Astrocyte (in vitro differentiated cells and primary cell): ENCODE results near the gene ATCAY. TPM values are rescaled to one million over a fixed set of nuclear protein-coding genes. Genes with fewer than 3 reads are reported as not detected.

ENCODE experiments used
- DNase-seq: peaks from one replicate; pipeline ENCODE4 v3.0.0-alpha.2; 2010; ENCODE audit warnings: low read depth
- FAIRE-seq: peaks from 2 replicates; lab custom pipeline; 2011; peaks lifted over from hg19 to GRCh38; lab: Jason Lieb, UNC
- H2AFZ ChIP-seq: 2 replicates; pipeline ENCODE4 v1.6.0; 2012; ENCODE audit warnings: low read depth, low read length, inconsistent platforms
- H3K27ac ChIP-seq: 2 replicates; pipeline ENCODE4 v1.5.1; 2011; ENCODE audit warnings: low read depth, low read length, inconsistent platforms
- H3K27me3 ChIP-seq: 2 replicates; pipeline ENCODE4 v1.6.0; 2011; ENCODE audit warnings: low read length, inconsistent platforms; ENCODE audit not compliant: insufficient read depth
- H3K36me3 ChIP-seq: 2 replicates; pipeline ENCODE4 v1.5.1; 2011; ENCODE audit warnings: low read length, inconsistent platforms; ENCODE audit not compliant: insufficient read depth
- H3K4me1 ChIP-seq: 2 replicates; pipeline ENCODE4 v1.5.1; 2011; ENCODE audit warnings: low read length, inconsistent platforms; ENCODE audit not compliant: insufficient read depth
- H3K4me2 ChIP-seq: 2 replicates; pipeline ENCODE4 v1.6.0; 2012; ENCODE audit warnings: low read length, inconsistent platforms
- H3K4me3 ChIP-seq: 2 replicates; pipeline ENCODE4 v1.5.1; 2011; ENCODE audit warnings: low read depth, mild to moderate bottlenecking, low read length, inconsistent platforms; ENCODE audit not compliant: insufficient read depth
- H3K79me2 ChIP-seq: 2 replicates; pipeline ENCODE4 v1.6.0; 2012; ENCODE audit warnings: mild to moderate bottlenecking, low read length, inconsistent platforms; ENCODE audit not compliant: insufficient read depth
- H3K9ac ChIP-seq: 2 replicates; pipeline ENCODE4 v1.6.0; 2012; ENCODE audit warnings: mild to moderate bottlenecking, low read length, inconsistent platforms
- H3K9me3 ChIP-seq: 2 replicates; pipeline ENCODE4 v1.5.1; 2012; ENCODE audit warnings: low read depth, mild to moderate bottlenecking, low read length, inconsistent platforms; ENCODE audit not compliant: insufficient read depth
- H4K20me1 ChIP-seq: 2 replicates; pipeline ENCODE4 v1.6.0; 2012; ENCODE audit warnings: low read length, inconsistent platforms; ENCODE audit not compliant: insufficient read depth
- H3K27ac Mint-ChIP-seq: one replicate; pipeline ENCODE4 v1.8.0; 2021; ENCODE audit warnings: mild to moderate bottlenecking, mixed read lengths; ENCODE audit not compliant: unreplicated experiment
- H3K27me3 Mint-ChIP-seq: one replicate; pipeline ENCODE4 v1.8.0; 2021; ENCODE audit warnings: low read depth, mixed read lengths; ENCODE audit not compliant: unreplicated experiment
- H3K36me3 Mint-ChIP-seq: one replicate; pipeline ENCODE4 v1.8.0; 2021; ENCODE audit warnings: low read depth, mixed read lengths; ENCODE audit not compliant: unreplicated experiment
- H3K4me1 Mint-ChIP-seq: one replicate; pipeline ENCODE4 v1.8.0; 2021; ENCODE audit warnings: low read depth, mixed read lengths; ENCODE audit not compliant: unreplicated experiment
- H3K4me3 Mint-ChIP-seq: one replicate; pipeline ENCODE4 v1.8.0; 2021; ENCODE audit warnings: mild to moderate bottlenecking, moderate library complexity, mixed read lengths; ENCODE audit not compliant: unreplicated experiment
- H3K9me3 Mint-ChIP-seq: one replicate; pipeline ENCODE4 v1.8.0; 2021; ENCODE audit warnings: mild to moderate bottlenecking, mixed read lengths; ENCODE audit not compliant: unreplicated experiment
- CTCF ChIP-seq: IDR thresholded peaks from 2 replicates; pipeline ENCODE4 v1.5.1; 2011; ENCODE audit warnings: low read depth, mild to moderate bottlenecking, inconsistent platforms, low read length, moderate library complexity; ENCODE audit not compliant: insufficient read depth
- EZH2 ChIP-seq: IDR thresholded peaks from 2 replicates; pipeline ENCODE4 v1.6.1; 2012; ENCODE audit warnings: mild to moderate bottlenecking, low read length, inconsistent platforms; ENCODE audit not compliant: insufficient read depth
- total RNA-seq: library from RNA; stranded (reverse); gene quantifications from 2 replicates; pipeline ENCODE4 v1.2.1, GENCODE V29; 2021

The ATCAY gene
- total RNA-seq, 1 donor from 2014 or later: 6.5 TPM

DNA sequence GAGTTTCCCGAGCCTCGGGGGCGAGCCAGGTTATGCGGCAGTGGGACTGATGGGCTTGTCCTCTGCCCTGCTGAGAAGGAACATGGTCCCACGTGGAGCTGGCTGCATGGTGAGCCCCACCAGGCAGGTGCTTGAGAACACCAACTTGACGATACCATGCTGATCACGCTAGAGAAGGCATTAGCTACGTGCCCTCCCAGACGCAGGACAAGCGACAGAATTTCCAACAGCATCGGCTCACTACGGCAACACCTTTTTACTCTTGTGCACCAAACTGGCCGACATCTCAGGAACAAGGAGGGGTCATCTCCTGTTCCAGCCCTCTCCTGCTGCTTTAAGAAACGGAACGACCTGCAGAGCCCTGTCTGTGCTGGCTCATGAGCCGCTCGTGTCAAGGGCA, 20.0 kb upstream of the ATCAY start:
- no peaks in the 10 kb centered on the region for H3K9me3 ChIP-seq
- Mint-ChIP-seq H3K27me3 (peaks cover 35% of the 10 kb centered on the region), H3K4me1 (no peaks in the 10 kb centered on the region), H3K4me3 (no peak overlapping the region), H3K27ac (no peak overlapping the region), H3K9me3 (no peaks in the 10 kb centered on the region), H3K36me3 (peaks cover under 1% of the 10 kb centered on the region)
- H3K27me3 ChIP-seq: peaks cover 14% of the 10 kb centered on the region
- no peak overlapping the region for H3K4me3 ChIP-seq
- no peaks in the 10 kb centered on the region for H3K79me2 ChIP-seq
- no peaks in the 10 kb centered on the region for H3K36me3 ChIP-seq
- FAIRE-seq (no peak), DNase-seq (no peak)
- no peaks in the 10 kb centered on the region for H3K4me1 ChIP-seq
- no peak for TF ChIP-seq CTCF
- no peaks in the 10 kb centered on the region for H4K20me1 ChIP-seq
- no peak overlapping the region for H3K9ac ChIP-seq
- no peak overlapping the region for H3K27ac ChIP-seq
- no peak overlapping the region for H3K4me2 ChIP-seq
- no peak overlapping the region for H2AFZ ChIP-seq

GRCh38 chr19:3862826-3863500, 17.5 kb upstream of the ATCAY start:
- Mint-ChIP-seq H3K4me3 (no peak overlapping the region), H3K27me3 (peaks cover 41% of the 10 kb centered on the region), H3K4me1 (no peaks in the 10 kb centered on the region), H3K27ac (no peak overlapping the region), H3K9me3 (no peaks in the 10 kb centered on the region), H3K36me3 (no peaks in the 10 kb centered on the region)
- H3K4me1 ChIP-seq: no peaks in the 10 kb centered on the region
- no peaks in the 10 kb centered on the region for H3K36me3 ChIP-seq
- no peak overlapping the region for H3K27ac ChIP-seq
- H4K20me1 ChIP-seq: no peaks in the 10 kb centered on the region
- no peak overlapping the region for H3K4me2 ChIP-seq
- TF ChIP-seq CTCF (no peak), EZH2 (no peak)
- H2AFZ ChIP-seq: no peak overlapping the region
- peaks cover 26% of the 10 kb centered on the region for H3K27me3 ChIP-seq
- no peaks in the 10 kb centered on the region for H3K9me3 ChIP-seq
- DNase-seq (no peak), FAIRE-seq (no peak)
- H3K9ac ChIP-seq: no peak overlapping the region
- no peaks in the 10 kb centered on the region for H3K79me2 ChIP-seq
- no peak overlapping the region for H3K4me3 ChIP-seq

DNA sequence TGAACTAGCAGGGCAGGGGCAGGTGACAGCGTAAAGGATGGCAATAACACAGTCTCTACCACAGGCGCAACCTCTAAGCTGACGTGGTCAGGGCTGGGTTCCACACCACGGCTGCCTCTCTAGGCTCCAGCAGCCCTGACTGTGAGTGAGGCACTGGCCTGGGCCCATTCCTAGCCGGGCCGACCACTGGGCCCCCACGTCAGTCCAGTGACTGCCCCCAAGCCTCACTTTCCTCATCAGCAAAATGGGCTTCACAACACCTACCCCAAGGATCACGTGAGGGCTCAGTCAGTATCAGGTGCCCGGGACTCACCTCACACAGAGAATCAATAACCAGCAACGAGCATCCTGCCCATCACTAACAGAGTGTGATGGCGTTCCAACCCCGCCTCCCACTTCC, 16.8 kb upstream of the ATCAY start:
- H3K9me3 Mint-ChIP-seq: no peaks in the 10 kb centered on the region
- peaks cover 41% of the 10 kb centered on the region for H3K27me3 Mint-ChIP-seq
- no peak overlapping the region for H3K4me3 ChIP-seq
- no peak overlapping the region for H3K27ac ChIP-seq
- no peak overlapping the region for H3K9ac ChIP-seq
- DNase-seq (no peak), FAIRE-seq (no peak)
- no peak overlapping the region for H2AFZ ChIP-seq
- no peaks in the 10 kb centered on the region for H3K79me2 ChIP-seq
- H3K27ac Mint-ChIP-seq: no peak overlapping the region
- H3K9me3 ChIP-seq: no peaks in the 10 kb centered on the region
- no peak overlapping the region for H3K4me2 ChIP-seq
- H3K36me3 ChIP-seq: no peaks in the 10 kb centered on the region
- no peak overlapping the region for H3K4me3 Mint-ChIP-seq
- H3K4me1 ChIP-seq: no peaks in the 10 kb centered on the region
- no peaks in the 10 kb centered on the region for H3K36me3 Mint-ChIP-seq
- H4K20me1 ChIP-seq: no peaks in the 10 kb centered on the region
- no peak for TF ChIP-seq CTCF
- no peak for TF ChIP-seq EZH2
- H3K27me3 ChIP-seq: peaks cover 29% of the 10 kb centered on the region
- no peaks in the 10 kb centered on the region for H3K4me1 Mint-ChIP-seq
